SJSA1 (cell line): ENCODE measurements around the gene OLFM2. TPM values are rescaled to one million over a fixed set of nuclear protein-coding genes. Genes with fewer than 3 reads are reported as not detected.

Experiments
- DNase-seq, 2 experiments: peaks; one replicate each; pipeline ENCODE4 v3.0.0-alpha.2; 2015 to 2020; ENCODE audit warnings: low spot score in 2 of 2, low read depth in 1 of 2
- H3K27ac ChIP-seq: fragments of 250-450 bp; sonication (Bioruptor Pico); 2 replicates; pipeline ENCODE4 v1.5.1; 2020; ENCODE audit warnings: mild to moderate bottlenecking, moderate library complexity
- H3K27me3 ChIP-seq: fragments of 250-450 bp; sonication (Bioruptor Pico); replicated peaks from 2 replicates; pipeline ENCODE4 v1.5.1; 2020; ENCODE audit warnings: mild to moderate bottlenecking, moderate library complexity
- H3K36me3 ChIP-seq: fragments of 250-450 bp; sonication (Bioruptor Pico); 2 replicates; pipeline ENCODE4 v1.5.1; 2020; ENCODE audit warnings: mild to moderate bottlenecking
- H3K4me1 ChIP-seq: fragments of 250-450 bp; sonication (Bioruptor Pico); replicated peaks from 2 replicates; pipeline ENCODE4 v1.6.1; 2021; ENCODE audit warnings: mild to moderate bottlenecking
- H3K4me3 ChIP-seq: fragments of 250-450 bp; sonication (Bioruptor Pico); 2 replicates; pipeline ENCODE4 v1.5.1; 2020; ENCODE audit warnings: mild to moderate bottlenecking
- H3K9me3 ChIP-seq: fragments of 250-450 bp; sonication (Bioruptor Pico); replicated peaks from 2 replicates; pipeline ENCODE4 v1.5.1; 2020; ENCODE audit warnings: mild to moderate bottlenecking
- total RNA-seq: library from RNA; depleted of rRNA; stranded (reverse); fragments of >200 nt; shearing (Covaris generic); gene quantifications from 2 replicates; pipeline ENCODE4 v1.2.3, GENCODE V29; 2014

Gene OLFM2
- total RNA-seq, 1 experiment from 2014 or later: 0.11 TPM

- Histone ChIP-seq H3K27me3 (no peaks in the 10 kb centered on the region), H3K9me3 (0 out of 2 replicates have a peak, but pooled peaks cover 2% of the 10 kb centered on the region), H3K4me3 (no peak overlapping the region), H3K36me3 (no peaks in the 10 kb centered on the region), H3K4me1 (no peaks in the 10 kb centered on the region), H3K27ac (no peak overlapping the region)
- DNase-seq: no peak
Observed at GRCh38 chr19:9875796-9876195, 60.5 kb downstream of the OLFM2 start.

GRCh38 chr19:9875031-9875627, 61.2 kb downstream of the OLFM2 start:
- Histone ChIP-seq H3K9me3 (0 out of 2 replicates have a peak, but pooled peaks cover 2% of the 10 kb centered on the region), H3K27ac (no peak overlapping the region), H3K27me3 (no peaks in the 10 kb centered on the region), H3K36me3 (no peaks in the 10 kb centered on the region), H3K4me1 (no peaks in the 10 kb centered on the region), H3K4me3 (no peak overlapping the region)
- DNase-seq: no peak

- H3K36me3 ChIP-seq: no peaks in the 10 kb centered on the region
- H3K27ac ChIP-seq: no peak overlapping the region
- H3K4me3 ChIP-seq: no peak overlapping the region
- 0 out of 2 replicates have a peak, but pooled peaks cover 2% of the 10 kb centered on the region for H3K9me3 ChIP-seq
- no peak for DNase-seq
- H3K27me3 ChIP-seq: no peaks in the 10 kb centered on the region
- no peaks in the 10 kb centered on the region for H3K4me1 ChIP-seq
Observed at GRCh38 chr19:9872618-9873242, 63.6 kb downstream of the OLFM2 start.

- no peak overlapping the region for H3K27ac ChIP-seq
- no peaks in the 10 kb centered on the region for H3K27me3 ChIP-seq
- 0 out of 2 replicates have a peak, but pooled peaks cover 2% of the 10 kb centered on the region for H3K9me3 ChIP-seq
- H3K4me3 ChIP-seq: no peak overlapping the region
- no peaks in the 10 kb centered on the region for H3K36me3 ChIP-seq
- H3K4me1 ChIP-seq: no peaks in the 10 kb centered on the region
- DNase-seq: no peak
Observed at GRCh38 chr19:9871626-9872338, 64.5 kb downstream of the OLFM2 start.

- Histone ChIP-seq H3K4me3 (no peak overlapping the region), H3K36me3 (no peaks in the 10 kb centered on the region), H3K9me3 (0 out of 2 replicates have a peak, but pooled peaks cover 2% of the 10 kb centered on the region), H3K4me1 (no peaks in the 10 kb centered on the region), H3K27ac (no peak overlapping the region), H3K27me3 (no peaks in the 10 kb centered on the region)
- no peak for DNase-seq
Observed at GRCh38 chr19:9868983-9869617, 67.2 kb downstream of the OLFM2 start.

- no peaks in the 10 kb centered on the region for H3K36me3 ChIP-seq
- no peak overlapping the region for H3K4me3 ChIP-seq
- DNase-seq: no peak
- no peaks in the 10 kb centered on the region for H3K4me1 ChIP-seq
- H3K9me3 ChIP-seq: no peaks in the 10 kb centered on the region
- H3K27me3 ChIP-seq: no peaks in the 10 kb centered on the region
- H3K27ac ChIP-seq: no peak overlapping the region
Observed at GRCh38 chr19:9865732-9866501, 70.4 kb downstream of the OLFM2 start.

- Histone ChIP-seq H3K4me3 (no peak overlapping the region), H3K27me3 (no peaks in the 10 kb centered on the region), H3K9me3 (no peaks in the 10 kb centered on the region), H3K36me3 (no peaks in the 10 kb centered on the region), H3K4me1 (no peaks in the 10 kb centered on the region), H3K27ac (no peak overlapping the region)
- no peak for DNase-seq
Observed at GRCh38 chr19:9863759-9864158, 72.6 kb downstream of the OLFM2 start.

GRCh38 chr19:9862938-9863337, 73.4 kb downstream of the OLFM2 start:
- no peak for DNase-seq
- H3K27me3 ChIP-seq: no peaks in the 10 kb centered on the region
- H3K4me3 ChIP-seq: no peak overlapping the region
- no peaks in the 10 kb centered on the region for H3K9me3 ChIP-seq
- no peak overlapping the region for H3K27ac ChIP-seq
- no peaks in the 10 kb centered on the region for H3K36me3 ChIP-seq
- H3K4me1 ChIP-seq: no peaks in the 10 kb centered on the region

- Histone ChIP-seq H3K27ac (no peak overlapping the region), H3K27me3 (no peaks in the 10 kb centered on the region), H3K4me1 (no peaks in the 10 kb centered on the region), H3K36me3 (no peaks in the 10 kb centered on the region), H3K4me3 (no peak overlapping the region), H3K9me3 (no peaks in the 10 kb centered on the region)
- DNase-seq: no peak
Observed at GRCh38 chr19:9861503-9861902, 74.8 kb downstream of the OLFM2 start.

- H3K4me1 ChIP-seq: no peaks in the 10 kb centered on the region
- no peak overlapping the region for H3K4me3 ChIP-seq
- no peaks in the 10 kb centered on the region for H3K36me3 ChIP-seq
- no peaks in the 10 kb centered on the region for H3K27me3 ChIP-seq
- no peak for DNase-seq
- no peaks in the 10 kb centered on the region for H3K9me3 ChIP-seq
- no peak overlapping the region for H3K27ac ChIP-seq
Observed at GRCh38 chr19:9860407-9860806, 75.9 kb downstream of the OLFM2 start.

GRCh38 chr19:9858766-9859165, 77.5 kb downstream of the OLFM2 start:
- DNase-seq: no peak
- Histone ChIP-seq H3K27ac (no peak overlapping the region), H3K4me3 (no peak overlapping the region), H3K36me3 (no peaks in the 10 kb centered on the region), H3K9me3 (no peaks in the 10 kb centered on the region), H3K4me1 (no peaks in the 10 kb centered on the region), H3K27me3 (no peaks in the 10 kb centered on the region)

GRCh38 chr19:9857920-9858746, 78.2 kb downstream of the OLFM2 start:
- no peaks in the 10 kb centered on the region for H3K9me3 ChIP-seq
- no peaks in the 10 kb centered on the region for H3K27me3 ChIP-seq
- no peak overlapping the region for H3K27ac ChIP-seq
- H3K4me1 ChIP-seq: no peaks in the 10 kb centered on the region
- no peak for DNase-seq
- no peak overlapping the region for H3K4me3 ChIP-seq
- no peaks in the 10 kb centered on the region for H3K36me3 ChIP-seq
